22Rv1 (cell line): Measurements from ENCODE around the gene INTS2.
"Not testable (repeated sequence)": the region's sequence is repeated elsewhere in the genome, so short reads cannot be mapped to it uniquely, and the experiment has no call there.

Source experiments
- H3K27ac ChIP-seq: fragments of 450-650 bp; 2 replicates; pipeline ENCODE4 v1.5.1; 2017
- CTCF ChIP-seq: fragments of 450-650 bp; IDR thresholded peaks from 2 replicates; pipeline ENCODE4 v1.5.1; 2017; ENCODE audit warnings: mild to moderate bottlenecking
- ZFX ChIP-seq: fragments of 450-650 bp; IDR thresholded peaks from 2 replicates; pipeline ENCODE4 v1.6.1; 2017; ENCODE audit warnings: antibody characterized with exemption, borderline replicate concordance

Gene INTS2

GRCh38 chr17:61825448-61826137, 102.2 kb downstream of the INTS2 start:
- H3K27ac ChIP-seq = no peak overlapping the region
- TF ChIP-seq ZFX = no peak
- no peak for TF ChIP-seq CTCF

- H3K27ac ChIP-seq = no peak overlapping the region
- TF ChIP-seq CTCF = no peak
- no peak for TF ChIP-seq ZFX
Observed at GRCh38 chr17:61822326-61823285, 105.2 kb downstream of the INTS2 start.

GRCh38 chr17:61821655-61822054, 106.1 kb downstream of the INTS2 start:
- no peak overlapping the region for H3K27ac ChIP-seq
- TF ChIP-seq ZFX (no peak), CTCF (no peak)

GRCh38 chr17:61819265-61819664, 108.5 kb downstream of the INTS2 start:
- not testable (repeated sequence) for H3K27ac ChIP-seq

GRCh38 chr17:61818225-61818624, 109.6 kb downstream of the INTS2 start:
- no peak overlapping the region for H3K27ac ChIP-seq
- no peak for TF ChIP-seq ZFX
- no peak for TF ChIP-seq CTCF

- H3K27ac ChIP-seq = no peak overlapping the region
- TF ChIP-seq ZFX = no peak
- TF ChIP-seq CTCF = no peak
Observed at GRCh38 chr17:61817452-61817851, 110.3 kb downstream of the INTS2 start.

GRCh38 chr17:61816538-61816937, 111.2 kb downstream of the INTS2 start:
- TF ChIP-seq CTCF (no peak), ZFX (no peak)
- no peak overlapping the region for H3K27ac ChIP-seq
